HG03103 (cell line): ENCODE measurements around the gene MYO10.

Experiments
- ATAC-seq: cut with Tn5 transposase; IDR thresholded peaks from one replicate; pipeline ENCODE4 v1.9.1; 2021; ENCODE audit warnings: low read depth; ENCODE audit not compliant: unreplicated experiment

Gene MYO10

GRCh38 chr5:16918891-16919671, 17.0 kb downstream of the MYO10 start:
- no peak for ATAC-seq

GRCh38 chr5:16918156-16918555, 17.9 kb downstream of the MYO10 start:
- no peak for ATAC-seq

GRCh38 chr5:16916262-16916878, 19.7 kb downstream of the MYO10 start:
- no peak for ATAC-seq

GRCh38 chr5:16914584-16914983, 21.5 kb downstream of the MYO10 start:
- ATAC-seq, result no peak

- no peak for ATAC-seq
Observed at GRCh38 chr5:16914108-16914435, 22.0 kb downstream of the MYO10 start.

- ATAC-seq, result no peak
Observed at GRCh38 chr5:16913187-16914107, 22.6 kb downstream of the MYO10 start.

- no peak for ATAC-seq
Observed at GRCh38 chr5:16912080-16912479, 24.0 kb downstream of the MYO10 start.

- ATAC-seq, result no peak
Observed at GRCh38 chr5:16909464-16909863, 26.6 kb downstream of the MYO10 start.

GRCh38 chr5:16907270-16907669, 28.8 kb downstream of the MYO10 start:
- no peak for ATAC-seq

- no peak for ATAC-seq
Observed at GRCh38 chr5:16906255-16906654, 29.8 kb downstream of the MYO10 start.

- no peak for ATAC-seq
Observed at GRCh38 chr5:16903480-16904300, 32.4 kb downstream of the MYO10 start.

GRCh38 chr5:16902846-16903245, 33.2 kb downstream of the MYO10 start:
- ATAC-seq, result no peak

- no peak for ATAC-seq
Observed at GRCh38 chr5:16901021-16901644, 35.0 kb downstream of the MYO10 start.

GRCh38 chr5:16899171-16899570, 36.9 kb downstream of the MYO10 start:
- no peak for ATAC-seq

GRCh38 chr5:16897800-16898199, 38.3 kb downstream of the MYO10 start:
- ATAC-seq, result no peak

- no peak for ATAC-seq
Observed at GRCh38 chr5:16897284-16897704, 38.8 kb downstream of the MYO10 start.

- ATAC-seq, result no peak
Observed at GRCh38 chr5:16896767-16897166, 39.3 kb downstream of the MYO10 start.

GRCh38 chr5:16894236-16895057, 41.6 kb downstream of the MYO10 start:
- ATAC-seq, result no peak

GRCh38 chr5:16891033-16891432, 45.1 kb downstream of the MYO10 start:
- ATAC-seq, result no peak
